HL-60 (cell line): ENCODE data around the gene LTA4H.

Experiments used
- DNase-seq, 2 experiments: peaks; one replicate each; pipeline ENCODE4 v3.0.0-alpha.2; 2010 to 2020; ENCODE audit warnings: low read depth in 1 of 2, low spot score in 1 of 2
- H3K27ac ChIP-seq: fragments of 250-450 bp; sonication (Bioruptor Pico); replicated peaks from 2 replicates; pipeline ENCODE4 v1.5.1; 2020; ENCODE audit warnings: mild to moderate bottlenecking, moderate library complexity
- H3K27me3 ChIP-seq: fragments of 250-450 bp; sonication (Bioruptor Pico); 2 replicates; pipeline ENCODE4 v1.5.1; 2021; ENCODE audit warnings: mild to moderate bottlenecking, moderate library complexity; ENCODE audit not compliant: insufficient read depth, poor library complexity, severe bottlenecking
- H3K4me3 ChIP-seq: replicated peaks from 2 replicates; pipeline ENCODE4 v1.5.1; 2011; ENCODE audit warnings: mild to moderate bottlenecking, control low read depth, low read length; ENCODE audit not compliant: insufficient read depth
- GABPA ChIP-seq: IDR thresholded peaks from 2 replicates; pipeline ENCODE4 v1.6.1; 2012; ENCODE audit warnings: low read depth
- POLR2AphosphoS5 ChIP-seq: IDR thresholded peaks from 2 replicates; pipeline ENCODE4 v1.6.1; 2012; ENCODE audit warnings: low read depth
- SPI1 ChIP-seq: IDR thresholded peaks from 2 replicates; pipeline ENCODE4 v1.6.1; 2012; ENCODE audit warnings: low read depth, mild to moderate bottlenecking, borderline replicate concordance
- long read RNA-seq: library from polyadenylated mRNA; unstranded; transcript quantifications from one replicate; pipeline ENCODE4 v2.0.0, GENCODE V29; 2020
- TF ChIP-seq, protein P1 (sequence below): IDR thresholded peaks from one replicate; pipeline ENCODE4 v1.5.1; 2011; ENCODE audit warnings: low read length, control low read depth, inconsistent platforms; ENCODE audit not compliant: insufficient read depth
- TF ChIP-seq, protein P2 (sequence below): IDR thresholded peaks from 2 replicates; pipeline ENCODE4 v1.6.1; 2012; ENCODE audit warnings: low read depth; ENCODE audit not compliant: insufficient replicate concordance

The LTA4H gene
- long read RNA-seq, transcript LTA4H-201 (19 exons, 2,139 nt), result major isoform, 898 of 992 reads
- long read RNA-seq, partial matches to known transcripts, result 20 of 992 reads
- long read RNA-seq, other reads (novel, unspliced or antisense), result 74 of 992 reads

DNA sequence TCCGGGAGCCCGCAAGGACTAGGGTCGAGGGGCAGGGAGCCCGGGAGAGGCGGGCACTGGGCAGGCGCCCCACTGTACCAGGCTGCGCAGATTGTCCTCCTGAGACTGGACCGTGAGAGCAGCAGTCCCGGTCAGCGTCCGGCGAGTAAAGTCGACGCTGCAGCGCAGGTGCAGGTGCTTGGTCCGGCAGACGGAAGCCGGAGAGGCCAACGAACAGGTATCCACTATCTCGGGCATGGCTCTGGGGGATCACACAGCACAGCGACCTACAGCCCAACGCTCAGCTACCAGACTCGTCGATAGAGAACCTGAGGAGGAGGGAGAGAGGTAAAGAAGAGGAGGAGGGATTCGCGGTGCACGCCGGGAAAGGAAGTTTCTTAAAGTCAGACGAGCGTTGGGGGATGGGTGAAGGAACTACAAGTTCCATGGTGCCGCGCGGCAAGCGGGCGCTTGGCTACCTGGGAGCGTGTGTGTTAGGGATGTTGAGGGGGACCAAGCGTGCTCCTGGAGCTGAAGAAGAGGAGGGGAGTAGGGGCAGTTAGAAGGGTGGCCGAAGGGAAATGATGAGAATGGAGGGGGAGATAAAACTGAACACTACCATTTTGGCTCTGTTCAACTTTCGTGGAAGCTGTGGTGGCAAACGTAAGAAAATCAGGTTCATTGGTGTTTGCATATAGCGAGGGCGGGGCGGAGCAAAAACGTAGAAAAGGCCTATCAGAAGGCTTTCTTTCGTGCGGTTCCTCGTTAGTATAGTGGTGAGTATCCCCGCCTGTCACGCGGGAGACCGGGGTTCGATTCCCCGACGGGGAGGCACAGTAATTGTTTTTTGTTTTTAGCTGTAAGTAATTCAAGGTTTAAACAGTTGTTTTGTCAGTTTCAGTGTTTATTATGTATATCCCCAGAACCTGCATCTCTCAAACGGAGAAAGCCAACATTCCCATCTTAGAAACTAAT lies at the start of gene LTA4H:
TSS of gene LTA4H (minus strand) at position 305 of the 954 bp plus-strand sequence. CDS start at position 237, 68 bp downstream.
- peak; percentile 95 to 98 for DNase-seq
- Histone ChIP-seq H3K4me3 (peak within 1 kb of the TSS; percentile 100), H3K27ac (peak within 1 kb of the TSS; percentile 50), H3K27me3 (no peaks in the 10 kb centered on the region)
- TF ChIP-seq, protein P1, sequence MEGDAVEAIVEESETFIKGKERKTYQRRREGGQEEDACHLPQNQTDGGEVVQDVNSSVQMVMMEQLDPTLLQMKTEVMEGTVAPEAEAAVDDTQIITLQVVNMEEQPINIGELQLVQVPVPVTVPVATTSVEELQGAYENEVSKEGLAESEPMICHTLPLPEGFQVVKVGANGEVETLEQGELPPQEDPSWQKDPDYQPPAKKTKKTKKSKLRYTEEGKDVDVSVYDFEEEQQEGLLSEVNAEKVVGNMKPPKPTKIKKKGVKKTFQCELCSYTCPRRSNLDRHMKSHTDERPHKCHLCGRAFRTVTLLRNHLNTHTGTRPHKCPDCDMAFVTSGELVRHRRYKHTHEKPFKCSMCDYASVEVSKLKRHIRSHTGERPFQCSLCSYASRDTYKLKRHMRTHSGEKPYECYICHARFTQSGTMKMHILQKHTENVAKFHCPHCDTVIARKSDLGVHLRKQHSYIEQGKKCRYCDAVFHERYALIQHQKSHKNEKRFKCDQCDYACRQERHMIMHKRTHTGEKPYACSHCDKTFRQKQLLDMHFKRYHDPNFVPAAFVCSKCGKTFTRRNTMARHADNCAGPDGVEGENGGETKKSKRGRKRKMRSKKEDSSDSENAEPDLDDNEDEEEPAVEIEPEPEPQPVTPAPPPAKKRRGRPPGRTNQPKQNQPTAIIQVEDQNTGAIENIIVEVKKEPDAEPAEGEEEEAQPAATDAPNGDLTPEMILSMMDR, result no peak
- peak; percentile 44; the same call in 1 of the 2 replicates for TF ChIP-seq SPI1

DNA sequence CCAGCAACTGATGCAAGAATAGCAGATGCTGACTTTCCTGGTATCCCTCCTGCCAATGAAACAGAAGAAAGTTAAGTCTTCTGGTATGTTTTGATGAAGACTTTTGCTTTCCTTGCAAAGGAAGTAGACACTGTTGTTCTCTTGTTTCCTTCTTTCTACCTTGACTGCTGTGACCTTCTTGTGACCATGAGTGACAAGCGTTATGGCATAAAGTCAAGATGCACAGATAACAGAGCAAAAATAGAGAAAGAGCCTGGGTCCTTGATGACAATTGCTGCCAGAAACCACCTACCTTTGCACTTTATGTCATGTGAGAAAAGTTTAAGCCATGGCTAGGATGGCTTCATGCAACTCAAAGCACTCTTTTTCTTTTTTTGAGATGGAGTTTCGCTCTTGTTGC lies 49.2 kb upstream of the LTA4H start:
- Histone ChIP-seq H3K27me3 (no peaks in the 10 kb centered on the region), H3K4me3 (no peak overlapping the region), H3K27ac (no peak overlapping the region)
- DNase-seq, result no peak
- TF ChIP-seq, protein P2, sequence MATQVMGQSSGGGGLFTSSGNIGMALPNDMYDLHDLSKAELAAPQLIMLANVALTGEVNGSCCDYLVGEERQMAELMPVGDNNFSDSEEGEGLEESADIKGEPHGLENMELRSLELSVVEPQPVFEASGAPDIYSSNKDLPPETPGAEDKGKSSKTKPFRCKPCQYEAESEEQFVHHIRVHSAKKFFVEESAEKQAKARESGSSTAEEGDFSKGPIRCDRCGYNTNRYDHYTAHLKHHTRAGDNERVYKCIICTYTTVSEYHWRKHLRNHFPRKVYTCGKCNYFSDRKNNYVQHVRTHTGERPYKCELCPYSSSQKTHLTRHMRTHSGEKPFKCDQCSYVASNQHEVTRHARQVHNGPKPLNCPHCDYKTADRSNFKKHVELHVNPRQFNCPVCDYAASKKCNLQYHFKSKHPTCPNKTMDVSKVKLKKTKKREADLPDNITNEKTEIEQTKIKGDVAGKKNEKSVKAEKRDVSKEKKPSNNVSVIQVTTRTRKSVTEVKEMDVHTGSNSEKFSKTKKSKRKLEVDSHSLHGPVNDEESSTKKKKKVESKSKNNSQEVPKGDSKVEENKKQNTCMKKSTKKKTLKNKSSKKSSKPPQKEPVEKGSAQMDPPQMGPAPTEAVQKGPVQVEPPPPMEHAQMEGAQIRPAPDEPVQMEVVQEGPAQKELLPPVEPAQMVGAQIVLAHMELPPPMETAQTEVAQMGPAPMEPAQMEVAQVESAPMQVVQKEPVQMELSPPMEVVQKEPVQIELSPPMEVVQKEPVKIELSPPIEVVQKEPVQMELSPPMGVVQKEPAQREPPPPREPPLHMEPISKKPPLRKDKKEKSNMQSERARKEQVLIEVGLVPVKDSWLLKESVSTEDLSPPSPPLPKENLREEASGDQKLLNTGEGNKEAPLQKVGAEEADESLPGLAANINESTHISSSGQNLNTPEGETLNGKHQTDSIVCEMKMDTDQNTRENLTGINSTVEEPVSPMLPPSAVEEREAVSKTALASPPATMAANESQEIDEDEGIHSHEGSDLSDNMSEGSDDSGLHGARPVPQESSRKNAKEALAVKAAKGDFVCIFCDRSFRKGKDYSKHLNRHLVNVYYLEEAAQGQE, result no peak
- TF ChIP-seq SPI1, result no peak
- no peak for TF ChIP-seq POLR2AphosphoS5
- TF ChIP-seq, protein P1, result no peak
- no peak for TF ChIP-seq GABPA

DNA sequence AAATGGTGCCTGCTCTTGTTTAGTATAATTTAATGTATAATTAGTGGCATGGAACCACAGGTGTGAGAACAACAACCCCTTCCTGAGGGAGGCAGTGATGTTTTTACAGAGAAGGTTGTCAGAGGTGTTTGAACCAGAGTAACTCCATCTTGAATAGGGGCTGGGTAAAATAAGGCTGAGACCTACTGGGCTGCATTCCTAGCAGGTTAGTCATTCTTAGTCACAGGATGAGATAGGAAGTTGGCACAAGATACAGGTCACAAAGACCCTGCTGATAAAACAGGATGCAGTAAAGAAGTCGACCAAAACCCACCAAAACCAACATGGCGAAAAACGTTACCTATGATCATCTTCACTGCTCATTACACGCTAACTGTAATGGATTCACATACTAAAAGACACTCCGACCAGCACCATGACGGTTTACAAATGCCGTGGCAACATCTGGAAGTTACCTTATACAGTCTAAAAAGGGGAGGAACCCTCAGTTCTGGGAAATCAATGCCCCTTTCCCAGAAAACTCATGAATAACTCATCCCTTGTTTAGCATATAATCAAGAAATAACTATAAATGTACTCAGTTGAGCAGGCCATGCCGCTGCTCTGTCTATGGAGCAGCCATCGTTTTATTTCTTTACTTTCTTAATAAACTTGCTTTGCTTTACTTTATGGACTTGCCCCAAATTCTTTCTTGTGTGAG lies 47.8 kb upstream of the LTA4H start:
- no peak overlapping the region for H3K27ac ChIP-seq
- DNase-seq, result no peak
- no peak for TF ChIP-seq POLR2AphosphoS5
- TF ChIP-seq, protein P2, result no peak
- no peak for TF ChIP-seq SPI1
- no peak for TF ChIP-seq GABPA
- TF ChIP-seq, protein P1, result no peak
- H3K27me3 ChIP-seq, result no peaks in the 10 kb centered on the region
- H3K4me3 ChIP-seq, result no peak overlapping the region
